ENCODE results near the gene PLB1.

The PLB1 gene

GRCh38 chr2:28676152-28676835 lies 180.4 kb downstream of the PLB1 start:
- DNase-seq: no peak

GRCh38 chr2:28678175-28678855 lies 182.5 kb downstream of the PLB1 start:
- DNase-seq: no peak

GRCh38 chr2:28678944-28679343 lies 183.1 kb downstream of the PLB1 start:
- no peak for DNase-seq

- DNase-seq: no peak
Observed at GRCh38 chr2:28680657-28681056, 184.8 kb downstream of the PLB1 start.

GRCh38 chr2:28681158-28681571 lies 185.3 kb downstream of the PLB1 start:
- no peak for DNase-seq

GRCh38 chr2:28681606-28682005 lies 185.7 kb downstream of the PLB1 start:
- DNase-seq: no peak

- no peak for DNase-seq
Observed at GRCh38 chr2:28683100-28683706, 187.3 kb downstream of the PLB1 start.

GRCh38 chr2:28684142-28684858 lies 188.4 kb downstream of the PLB1 start:
- no peak for DNase-seq

GRCh38 chr2:28687171-28687570 lies 191.3 kb downstream of the PLB1 start:
- DNase-seq: no peak

- no peak for DNase-seq
Observed at GRCh38 chr2:28687640-28688385, 192.0 kb downstream of the PLB1 start.

- no peak for DNase-seq
Observed at GRCh38 chr2:28688818-28689217, 193.0 kb downstream of the PLB1 start.

GRCh38 chr2:28689771-28690170 lies 193.9 kb downstream of the PLB1 start:
- no peak for DNase-seq

- no peak for DNase-seq
Observed at GRCh38 chr2:28692411-28692810, 196.6 kb downstream of the PLB1 start.

- no peak for DNase-seq
Observed at GRCh38 chr2:28693223-28693622, 197.4 kb downstream of the PLB1 start.

Data from NCI-H1105 treated with DMSO at 0.1 percent for 48 hours (cell line).